GM12873 (cell line): ENCODE results near the gene WDR46.

ENCODE experiments used
- CTCF ChIP-seq: IDR thresholded peaks from 2 replicates; pipeline ENCODE4 v1.5.1; 2012; ENCODE audit warnings: low read depth, mild to moderate bottlenecking, moderate library complexity, low read length, control low read depth; ENCODE audit not compliant: insufficient read depth; ENCODE audit errors: missing control alignments

The WDR46 gene

GRCh38 chr6:33248643-33248931, 40.5 kb downstream of the WDR46 start:
- TF ChIP-seq CTCF = no peak

- TF ChIP-seq CTCF = peak; percentile 97
These were observed 40.9 kb downstream of the WDR46 start for GRCh38 chr6:33247977-33248642.

- TF ChIP-seq CTCF = no peak
These were observed 45.6 kb downstream of the WDR46 start for GRCh38 chr6:33243476-33243875.

GRCh38 chr6:33241968-33242367, 47.1 kb downstream of the WDR46 start:
- no peak for TF ChIP-seq CTCF

- TF ChIP-seq CTCF = no peak
These were observed 51.3 kb downstream of the WDR46 start for GRCh38 chr6:33237741-33238140.

GRCh38 chr6:33236852-33237251, 52.2 kb downstream of the WDR46 start:
- TF ChIP-seq CTCF = no peak

- no peak for TF ChIP-seq CTCF
These were observed 52.7 kb downstream of the WDR46 start for GRCh38 chr6:33236328-33236727.
